ENCODE measurements around the gene PPM1H. TPM values are rescaled to one million over a fixed set of nuclear protein-coding genes. Genes with fewer than 3 reads are reported as not detected.

The PPM1H gene
- total RNA-seq, 2 experiments from 2014 or later: 0.07 TPM; not detected in 1

DNA sequence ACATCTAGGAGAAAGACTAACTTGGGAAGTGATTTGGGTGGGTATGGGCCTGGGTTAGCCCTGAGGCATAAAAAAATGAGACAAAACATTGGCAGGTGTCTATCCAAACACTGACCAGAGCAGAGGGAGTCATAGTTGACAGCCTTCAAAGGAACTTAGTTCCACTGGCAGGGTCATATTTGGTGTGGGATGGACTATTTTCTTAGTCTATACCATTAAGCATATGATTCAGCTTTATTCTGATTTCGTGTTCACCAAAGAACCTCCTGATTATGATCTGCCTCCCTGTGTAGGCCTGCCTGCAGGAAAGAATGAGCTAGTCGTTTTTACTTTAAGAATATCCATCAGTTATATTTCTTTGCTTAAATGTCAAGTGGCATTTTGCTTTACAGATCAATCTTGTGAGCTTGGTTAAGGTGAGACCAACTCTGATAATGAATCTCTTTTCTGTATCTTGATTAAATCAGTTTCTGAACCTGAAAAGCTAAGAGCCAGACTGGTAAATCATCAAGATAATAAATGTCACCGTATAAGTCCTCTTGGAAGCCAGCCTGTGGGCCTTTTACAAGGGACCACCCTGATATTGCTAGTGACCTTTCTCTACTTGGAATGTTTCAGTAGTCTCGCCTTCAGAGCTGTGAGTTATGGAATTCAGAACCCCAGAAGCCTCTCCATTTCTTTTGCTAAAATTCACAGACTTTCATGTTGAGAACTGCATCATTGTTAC, 285.4 kb downstream of the PPM1H start:
- ChIA-PET POLR2A (no interaction called here), CTCF (interaction anchor here (1.1 to 1.5 kb wide), 3 partner anchors 145 to 211 kb away, joined by 4 to 5 read pairs (median 4); no protein-coding TSS in a partner anchor)
- no peak overlapping the region for H3K27ac Mint-ChIP-seq

GRCh38 chr12:62647586-62647985, 287.4 kb downstream of the PPM1H start:
- Mint-ChIP-seq H3K27me3 (no peaks in the 10 kb centered on the region), H3K9me3 (no peaks in the 10 kb centered on the region), H3K36me3 (ENCODE audit: low read depth) (no peaks in the 10 kb centered on the region), H3K27ac (no peak overlapping the region), H3K4me3 (no peak overlapping the region), H3K4me1 (ENCODE audit: low read depth) (peaks cover 4% of the 10 kb centered on the region)
- ATAC-seq (no peak), DNase-seq (no peak)
- intact Hi-C loops (cut with micrococcal nuclease): no loop called here
- TF ChIP-seq CTCF (IDR thresholded peaks at IDR 0.05): no peak
- CTCF ChIA-PET: no interaction called here
- POLR2A ChIA-PET: no interaction called here

More for the DNA sequence above, 285.4 kb downstream of the PPM1H start:
- no peak for ATAC-seq
- Mint-ChIP-seq H3K4me3 (no peak overlapping the region), H3K36me3 (ENCODE audit: low read depth) (no peaks in the 10 kb centered on the region), H3K9me3 (no peaks in the 10 kb centered on the region), H3K27me3 (peaks cover 2% of the 10 kb centered on the region), H3K4me1 (ENCODE audit: low read depth) (peaks cover 5% of the 10 kb centered on the region)
- no peak for TF ChIP-seq CTCF (IDR thresholded peaks at IDR 0.05)
- intact Hi-C loops (cut with micrococcal nuclease): no loop called here
- no peak for DNase-seq

DNA sequence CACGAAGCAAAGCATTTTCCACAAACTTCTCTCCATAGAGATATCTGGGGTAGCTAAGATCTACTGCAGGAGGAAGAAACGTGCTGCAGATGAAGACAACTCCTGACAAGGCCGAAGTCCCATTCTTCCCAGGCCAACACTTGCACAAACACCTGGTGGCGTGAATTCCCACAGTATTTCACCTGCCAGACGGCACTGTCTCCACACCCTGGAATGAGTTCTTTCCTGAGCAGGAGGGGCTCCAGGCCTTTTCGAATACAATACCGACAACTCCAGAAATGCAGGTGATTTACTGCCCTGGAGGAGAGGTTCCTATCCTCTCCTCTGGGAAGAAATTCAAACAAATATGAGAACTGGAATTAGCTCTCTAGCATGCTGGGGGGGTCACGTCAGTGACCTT, 288.4 kb downstream of the PPM1H start:
- Mint-ChIP-seq H3K27ac (no peak overlapping the region), H3K27me3 (no peaks in the 10 kb centered on the region), H3K4me1 (ENCODE audit: low read depth) (peaks cover 14% of the 10 kb centered on the region), H3K36me3 (ENCODE audit: low read depth) (no peaks in the 10 kb centered on the region), H3K9me3 (no peaks in the 10 kb centered on the region), H3K4me3 (no peak overlapping the region)
- DNase-seq: no peak
- ATAC-seq: no peak
- no peak for TF ChIP-seq CTCF (IDR thresholded peaks at IDR 0.05)
- intact Hi-C loops (cut with micrococcal nuclease): no loop called here
- ChIA-PET CTCF (no interaction called here), POLR2A (no interaction called here)

- CTCF ChIA-PET: interaction anchor here (0.8 to 2.0 kb wide), 3 partner anchors 38 to 206 kb away, joined by 3 to 6 read pairs (median 5); no protein-coding TSS in a partner anchor
These were observed 291.5 kb downstream of the PPM1H start for GRCh38 chr12:62643486-62643885.

More at GRCh38 chr12:62643486-62643885, 291.5 kb downstream of the PPM1H start:
- no peak for ATAC-seq
- Mint-ChIP-seq H3K4me3 (no peak overlapping the region), H3K27ac (no peak overlapping the region), H3K27me3 (no peaks in the 10 kb centered on the region), H3K9me3 (no peaks in the 10 kb centered on the region), H3K4me1 (ENCODE audit: low read depth) (peaks cover 27% of the 10 kb centered on the region), H3K36me3 (ENCODE audit: low read depth) (no peaks in the 10 kb centered on the region)
- intact Hi-C loops (cut with micrococcal nuclease): loop anchor here (5.0 kb wide), 1 partner anchor 41 kb away; no protein-coding TSS in a partner anchor
- no peak for TF ChIP-seq CTCF (IDR thresholded peaks at IDR 0.05)
- no peak for DNase-seq
- POLR2A ChIA-PET: interaction anchor here (0.8 kb wide), 1 partner anchor 14 kb away, joined by 3 read pairs; no protein-coding TSS in a partner anchor

Measured in activated CD8-positive, alpha-beta T cell treated with anti-CD3 and anti-CD28 coated beads for 36 hours (primary cell).